Renal cortex interstitium (tissue), 11 donors: ENCODE measurements around the gene SYT4. TPM values are rescaled to one million over a fixed set of nuclear protein-coding genes. Genes with fewer than 3 reads are reported as not detected.

Experiments
- DNase-seq, 11 donors: peaks; one replicate each; pipeline ENCODE4 v3.0.0-alpha.2; 2013; ENCODE audit warnings: low read depth in 9 of 11, low spot score in 4 of 11; ENCODE audit errors: extremely low read depth in 1 of 11
- polyA plus RNA-seq, 3 donors: library from polyadenylated mRNA; unstranded; fragments of 120-200 nt; gene quantifications; one replicate each; pipeline ENCODE4 v1.2.1, GENCODE V29; 2013; ENCODE audit not compliant: insufficient read length in 3 of 3

The SYT4 gene
- polyA plus RNA-seq, 3 donors: 0.27 to 1.2 (median 0.39) TPM

GRCh38 chr18:43236921-43237320 lies 40.4 kb downstream of the SYT4 start:
- no peak for DNase-seq

- no peak for DNase-seq
Observed at GRCh38 chr18:43234889-43235288, 42.4 kb downstream of the SYT4 start.

- no peak for DNase-seq
Observed at GRCh38 chr18:43222501-43222900, 54.8 kb downstream of the SYT4 start.

- DNase-seq: no peak
Observed at GRCh38 chr18:43220691-43221090, 56.6 kb downstream of the SYT4 start.

Other genes with a start within 250 kb of the SYT4 start
- gene RIT2, start 161.8 kb downstream of the SYT4 start, polyA plus RNA-seq: under 1 TPM in 1 of 3 donors, not detected in 2; 0.09 TPM